Transverse colon (tissue), 4 donors: Measurements from ENCODE around the gene ARL11. TPM values are rescaled to one million over a fixed set of nuclear protein-coding genes. Genes with fewer than 3 reads are reported as not detected.

Experiments
- DNase-seq: peaks from one replicate; pipeline ENCODE4 v3.0.0-alpha.2; 2019
- H3K27ac ChIP-seq, 4 donors: fragments of 200-600 bp; sonication (generic); 2 replicates each; pipeline ENCODE4 v1.5.1; 2016 to 2018; ENCODE audit warnings: inconsistent platforms in 4 of 4
- H3K27me3 ChIP-seq: fragments of 200-600 bp; sonication (generic); 2 replicates; pipeline ENCODE4 v1.5.1; 2017; ENCODE audit warnings: inconsistent platforms
- H3K36me3 ChIP-seq, 4 donors: fragments of 200-600 bp; sonication (generic); 2 replicates each; pipeline ENCODE4 v1.5.1; 2017 to 2019; ENCODE audit warnings: inconsistent platforms in 4 of 4
- H3K4me1 ChIP-seq, 4 donors: fragments of 200-600 bp; sonication (generic); 2 replicates each; pipeline ENCODE4 v1.5.1; 2017 to 2020; ENCODE audit warnings: inconsistent platforms in 4 of 4
- H3K4me3 ChIP-seq, 4 donors: fragments of 200-600 bp; sonication (generic); 1 replicate in 1 of 4; 2 replicates in 3 of 4; pipeline versions ENCODE4 v1.5.1 to v1.6.1; 2017 to 2019; ENCODE audit warnings: inconsistent platforms in 4 of 4
- H3K9me3 ChIP-seq, 2 donors: fragments of 200-600 bp; sonication (generic); 2 replicates each; pipeline ENCODE4 v1.5.1; 2017 to 2019; ENCODE audit warnings: inconsistent platforms in 2 of 2
- EP300 ChIP-seq: sonication (generic); formaldehyde crosslinking; IDR thresholded peaks from one replicate; pipeline ENCODE4 v1.6.1; 2017; ENCODE audit warnings: antibody characterized with exemption, low read depth
- POLR2A ChIP-seq: fragments of 450-650 bp; IDR thresholded peaks from one replicate; pipeline ENCODE4 v1.6.1; 2016; ENCODE audit warnings: antibody characterized with exemption, mild to moderate bottlenecking, moderate library complexity
- POLR2AphosphoS5 ChIP-seq, 3 donors: sonication (generic); formaldehyde crosslinking; IDR thresholded peaks; one replicate each; pipeline ENCODE4 v1.6.1; 2016; ENCODE audit warnings: antibody characterized with exemption in 3 of 3
- WGBS, 2 donors: methylation state at CpG; one replicate each; pipeline ENCODE4 v1.1.5; 2018; ENCODE audit warnings: low coverage in 1 of 2; 5-methylcytosine and 5-hydroxymethylcytosine counted together
- in situ Hi-C, 4 donors: fragments of 200-750 bp; cut with MboI; loops; one replicate each; pipeline versions ENCODE4 v1.15.0 to v1.15.1; 2017; ENCODE audit warnings: low sequenced_read_pairs in 3 of 4, low pct_ligation_motif_present in 1 of 4, low pct_unique_long_range_greater_than_20kb in 1 of 4
- intact Hi-C: fragments of 100-400 bp; cut with DNase I; formaldehyde crosslinking; loops from one replicate; pipeline ENCODE4 v1.15.1; 2023; ENCODE audit warnings: low total_unique reads
- total RNA-seq, 4 donors: library from RNA; depleted of rRNA; stranded (reverse); fragments of >200 nt; gene quantifications; one replicate each; pipeline ENCODE4 v1.1.0, GENCODE V29; 2016
- TF ChIP-seq, protein P1 (sequence below), 5 experiments: fragments of 200-600 bp in 3 of 5; fragments of 450-650 bp in 2 of 5; sonication (generic) in 3 of 5; IDR thresholded peaks; 1 replicate in 2 of 5; 2 replicates in 3 of 5; pipeline ENCODE4 v1.5.1; 2016 to 2017; ENCODE audit warnings: antibody characterized with exemption in 5 of 5, inconsistent platforms in 3 of 5, mild to moderate bottlenecking in 2 of 5, moderate library complexity in 1 of 5

ARL11 gene
- total RNA-seq: under 1 TPM in 2 of 4 donors, not detected in 2; 0.68 to 0.79 TPM

DNA sequence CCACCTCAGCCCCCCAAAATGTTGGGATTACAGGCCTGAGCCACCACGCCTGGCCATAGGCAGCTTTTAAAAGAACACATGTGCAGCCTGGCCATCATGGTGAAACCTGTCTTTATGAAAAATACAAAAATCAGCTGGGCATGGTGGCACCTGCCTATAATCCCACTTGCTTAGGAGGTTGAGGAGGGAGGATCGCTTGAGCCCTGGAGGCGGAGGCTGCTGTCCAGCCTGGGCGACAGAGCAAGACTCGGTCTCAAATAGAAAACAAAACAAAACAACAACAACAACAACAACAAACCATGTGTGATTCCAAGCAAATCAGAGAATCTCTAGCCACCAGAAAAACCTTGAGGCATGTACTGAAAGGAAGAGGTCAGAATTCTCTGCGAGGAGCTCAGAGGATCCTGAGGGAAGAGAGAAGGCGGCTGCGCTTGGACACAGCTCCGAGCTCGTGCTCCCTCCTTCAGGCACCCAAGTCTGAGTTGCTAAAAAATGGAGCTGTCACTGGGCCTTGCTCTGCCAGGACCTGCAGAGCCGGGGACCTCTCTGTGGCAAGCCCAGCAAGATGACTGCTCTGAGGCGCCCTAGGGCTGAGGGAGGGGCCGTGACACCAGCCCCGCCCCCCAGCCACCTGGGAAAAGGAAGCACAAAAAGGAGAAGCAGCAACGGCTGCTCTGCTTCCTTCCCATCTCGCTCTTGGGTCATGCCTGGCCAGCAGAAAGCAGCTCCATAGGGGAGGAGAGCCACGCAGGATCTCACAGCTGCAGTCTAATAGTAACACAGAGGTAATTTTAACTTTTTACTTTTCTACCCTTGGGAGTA, at the start of gene ARL11:
Gene ARL11, plus strand, starts transcription at position 677 of the 822 bp plus-strand sequence. CDS start 1,941 bp downstream, outside the sequence.
- TF ChIP-seq, protein P1, sequence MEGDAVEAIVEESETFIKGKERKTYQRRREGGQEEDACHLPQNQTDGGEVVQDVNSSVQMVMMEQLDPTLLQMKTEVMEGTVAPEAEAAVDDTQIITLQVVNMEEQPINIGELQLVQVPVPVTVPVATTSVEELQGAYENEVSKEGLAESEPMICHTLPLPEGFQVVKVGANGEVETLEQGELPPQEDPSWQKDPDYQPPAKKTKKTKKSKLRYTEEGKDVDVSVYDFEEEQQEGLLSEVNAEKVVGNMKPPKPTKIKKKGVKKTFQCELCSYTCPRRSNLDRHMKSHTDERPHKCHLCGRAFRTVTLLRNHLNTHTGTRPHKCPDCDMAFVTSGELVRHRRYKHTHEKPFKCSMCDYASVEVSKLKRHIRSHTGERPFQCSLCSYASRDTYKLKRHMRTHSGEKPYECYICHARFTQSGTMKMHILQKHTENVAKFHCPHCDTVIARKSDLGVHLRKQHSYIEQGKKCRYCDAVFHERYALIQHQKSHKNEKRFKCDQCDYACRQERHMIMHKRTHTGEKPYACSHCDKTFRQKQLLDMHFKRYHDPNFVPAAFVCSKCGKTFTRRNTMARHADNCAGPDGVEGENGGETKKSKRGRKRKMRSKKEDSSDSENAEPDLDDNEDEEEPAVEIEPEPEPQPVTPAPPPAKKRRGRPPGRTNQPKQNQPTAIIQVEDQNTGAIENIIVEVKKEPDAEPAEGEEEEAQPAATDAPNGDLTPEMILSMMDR (IDR thresholded peaks at IDR 0.05): no peak
- TF ChIP-seq POLR2A: peak; percentile 46
- peak in 2 of 3 donors; percentile 18 to 62 for TF ChIP-seq POLR2AphosphoS5 (IDR thresholded peaks at IDR 0.05)
- peak; percentile 80 for DNase-seq
- H3K9me3 ChIP-seq: no peaks in the 10 kb centered on the region
- intact Hi-C loops (no loop called here), in situ Hi-C loops (no loop called here)
- WGBS, 2 donors: 58 to 83% methylated on average over 8 to 17 of the region's 17 CpGs
- H3K27me3 ChIP-seq: no peaks in the 10 kb centered on the region
- H3K4me3 ChIP-seq: peak within 1 kb of the TSS in 3 of 4 donors; percentile 11 to 42 (median 18)
- H3K36me3 ChIP-seq: no peaks in the 10 kb centered on the region
- H3K27ac ChIP-seq: peak within 1 kb of the TSS in 2 of 4 donors; percentile 43 to 55
- H3K4me1 ChIP-seq: peaks cover 4 to 18% (median 7%) of the 10 kb centered on the region in 4 donors

DNA sequence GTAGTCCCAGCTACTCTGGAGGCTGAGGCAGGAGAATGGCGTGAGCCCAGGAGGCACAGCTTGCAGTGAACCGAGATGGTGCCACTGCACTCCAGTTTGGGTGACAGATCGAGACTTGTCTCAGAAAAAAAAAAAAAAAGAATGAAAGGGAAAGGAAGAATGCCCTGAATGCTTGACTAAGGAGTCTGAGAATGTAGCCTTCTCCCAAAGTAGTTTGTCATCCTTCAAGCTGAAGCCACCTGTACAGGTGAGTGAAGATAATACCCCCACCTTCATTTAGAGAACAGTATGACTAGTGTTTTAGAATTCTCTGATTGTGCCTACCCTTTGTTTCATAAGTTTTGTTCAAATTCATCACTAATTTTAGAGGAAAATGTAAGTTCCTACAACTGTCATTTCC, 48.8 kb upstream of the ARL11 start:
- Histone ChIP-seq H3K27me3 (no peaks in the 10 kb centered on the region), H3K9me3 (no peaks in the 10 kb centered on the region), H3K36me3 (no peaks in the 10 kb centered on the region), H3K4me1 (peaks cover 0 to 10% (median 7%) of the 10 kb centered on the region in 4 donors), H3K4me3 (no peak overlapping the region), H3K27ac (no peak overlapping the region)
- in situ Hi-C loops (no loop called here), intact Hi-C loops (no loop called here)
- TF ChIP-seq, protein P1 (IDR thresholded peaks at IDR 0.05): no peak
- 78% methylated on average over 3 of the region's 3 CpGs; no CpG with 5 or more reads in 1 of the 2 donors for WGBS, 2 donors
- DNase-seq: no peak

DNA sequence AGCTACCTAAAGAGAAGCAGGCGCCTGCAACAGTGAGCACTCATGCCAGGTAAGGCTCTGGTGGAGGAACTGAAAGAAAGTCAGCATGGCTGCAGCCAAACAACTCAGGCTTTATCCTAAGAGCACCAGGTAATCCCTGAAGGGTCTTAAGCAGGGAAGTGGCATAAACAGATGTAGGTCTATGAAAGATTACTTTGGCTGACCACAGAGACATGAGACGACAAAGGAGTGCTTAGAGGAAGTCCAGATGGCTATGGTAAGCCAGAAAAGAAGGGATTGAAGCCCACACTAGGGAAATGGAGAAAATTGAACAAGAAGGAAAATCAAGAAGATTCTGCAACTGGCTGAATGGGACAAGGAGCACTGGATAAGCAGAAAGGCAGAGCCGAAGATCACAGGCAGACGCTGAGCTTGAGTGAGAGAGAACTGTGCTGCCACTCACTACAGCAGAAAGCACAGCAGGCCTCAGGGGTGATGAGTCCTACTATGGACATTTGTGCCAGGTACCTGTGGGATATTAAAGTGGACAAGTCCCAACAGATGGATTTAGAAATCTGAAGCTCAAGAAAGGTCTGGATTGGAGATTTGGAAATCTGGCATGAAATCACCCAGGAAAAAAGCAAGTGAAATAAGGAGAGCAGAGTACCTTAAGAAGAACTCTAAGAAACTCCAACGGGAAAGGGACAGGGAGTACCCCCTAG, 47.2 kb upstream of the ARL11 start:
- TF ChIP-seq, protein P1 (IDR thresholded peaks at IDR 0.05): no peak
- TF ChIP-seq EP300 (no peak), POLR2A (no peak), POLR2AphosphoS5 (IDR thresholded peaks at IDR 0.05) (no peak)
- H3K4me3 ChIP-seq: no peak overlapping the region
- no peaks in the 10 kb centered on the region for H3K9me3 ChIP-seq
- in situ Hi-C loops: loop anchor here in 1 of 4 donors (10.0 kb wide), 1 partner anchor 136 kb away; the partner anchor contains the start of genes CAB39L and SETDB2
- intact Hi-C loops: no loop called here
- H3K4me1 ChIP-seq: peaks cover 0 to 18% (median 13%) of the 10 kb centered on the region in 4 donors
- H3K36me3 ChIP-seq: no peaks in the 10 kb centered on the region
- no peak overlapping the region for H3K27ac ChIP-seq
- no peak for DNase-seq
- 80 to 87% methylated on average over 2 to 5 of the region's 5 CpGs for WGBS, 2 donors
- H3K27me3 ChIP-seq: no peaks in the 10 kb centered on the region

DNA sequence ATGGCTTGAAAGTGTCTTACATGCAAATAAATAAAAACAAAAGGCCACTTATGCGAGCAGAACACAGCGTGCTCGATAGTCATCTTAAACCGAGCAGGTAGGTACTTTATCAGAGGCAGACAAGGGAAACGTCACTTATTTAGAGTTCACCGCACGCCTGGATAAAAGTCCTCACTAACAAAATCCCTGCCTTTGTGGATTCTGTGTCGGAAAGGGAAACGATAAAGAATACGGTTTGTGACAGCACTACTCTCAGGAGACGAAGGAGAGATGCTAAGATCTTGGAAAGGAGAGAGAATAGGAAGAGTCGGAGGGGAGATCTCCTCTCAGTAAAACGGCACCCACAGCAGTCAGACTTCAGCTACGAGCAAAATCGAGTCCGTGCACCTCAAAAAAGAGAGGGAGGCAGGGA, 43.5 kb upstream of the ARL11 start:
- H3K36me3 ChIP-seq: no peaks in the 10 kb centered on the region
- no peaks in the 10 kb centered on the region for H3K27me3 ChIP-seq
- no peak for DNase-seq
- H3K9me3 ChIP-seq: no peaks in the 10 kb centered on the region
- intact Hi-C loops (loop anchor here (5.0 kb wide), 1 partner anchor 418 kb away; no protein-coding TSS in a partner anchor), in situ Hi-C loops (loop anchor here in 1 of 4 donors (10.0 kb wide), 1 partner anchor 140 kb away; the partner anchor contains the start of genes CAB39L and SETDB2)
- peak overlapping the region; percentile 81 to 90 (median 86) for H3K27ac ChIP-seq
- no peak for TF ChIP-seq EP300
- TF ChIP-seq POLR2A: no peak
- no peak for TF ChIP-seq POLR2AphosphoS5 (IDR thresholded peaks at IDR 0.05)
- TF ChIP-seq, protein P1 (IDR thresholded peaks at IDR 0.05): no peak
- WGBS, 2 donors: 1% methylated on average over 16 of the region's 16 CpGs
- peaks cover 0 to 20% (median 14%) of the 10 kb centered on the region in 4 donors for H3K4me1 ChIP-seq
- H3K4me3 ChIP-seq: peak overlapping the region; percentile 21 to 91 (median 85)
